NCI-H2171 (cell line): ENCODE data around the gene KMT2C.
"Not testable (repeated sequence)": the region's sequence is repeated elsewhere in the genome, so short reads cannot be mapped to it uniquely, and the experiment has no call there.

Source experiments
- DNase-seq: peaks from one replicate; lab custom pipeline; 2025; lab: John Stamatoyannopoulos, UW

The KMT2C gene

GRCh38 chr7:152355474-152356057, 80.2 kb downstream of the KMT2C start:
- no peak for DNase-seq

GRCh38 chr7:152354061-152354460, 81.7 kb downstream of the KMT2C start:
- DNase-seq, result no peak

- DNase-seq, result not testable (repeated sequence)
These were observed 82.5 kb downstream of the KMT2C start for GRCh38 chr7:152353281-152353680.

GRCh38 chr7:152351747-152352146, 84.1 kb downstream of the KMT2C start:
- not testable (repeated sequence) for DNase-seq

- no peak for DNase-seq
These were observed 84.6 kb downstream of the KMT2C start for GRCh38 chr7:152351168-152351567.

- no peak for DNase-seq
These were observed 87.9 kb downstream of the KMT2C start for GRCh38 chr7:152347888-152348287.

GRCh38 chr7:152344253-152344652, 91.5 kb downstream of the KMT2C start:
- no peak for DNase-seq

GRCh38 chr7:152342796-152343195, 93.0 kb downstream of the KMT2C start:
- DNase-seq, result no peak

GRCh38 chr7:152341914-152342236, 93.9 kb downstream of the KMT2C start:
- no peak for DNase-seq

GRCh38 chr7:152341039-152341913, 94.5 kb downstream of the KMT2C start:
- DNase-seq, result no peak

- DNase-seq, result no peak
These were observed 95.6 kb downstream of the KMT2C start for GRCh38 chr7:152340161-152340560.

- no peak for DNase-seq
These were observed 97.2 kb downstream of the KMT2C start for GRCh38 chr7:152338561-152338960.

GRCh38 chr7:152336754-152337368, 98.9 kb downstream of the KMT2C start:
- no peak for DNase-seq

GRCh38 chr7:152335900-152336571, 99.8 kb downstream of the KMT2C start:
- DNase-seq, result no peak

- DNase-seq, result no peak
These were observed 102.7 kb downstream of the KMT2C start for GRCh38 chr7:152333134-152333533.

- no peak for DNase-seq
These were observed 105.0 kb downstream of the KMT2C start for GRCh38 chr7:152330827-152331226.

- DNase-seq, result no peak
These were observed 106.3 kb downstream of the KMT2C start for GRCh38 chr7:152329469-152329868.

- DNase-seq, result no peak
These were observed 107.6 kb downstream of the KMT2C start for GRCh38 chr7:152328234-152328633.

- DNase-seq, result no peak
These were observed 120.0 kb downstream of the KMT2C start for GRCh38 chr7:152315845-152316244.

- peak; percentile 91 for DNase-seq
These were observed 121.8 kb downstream of the KMT2C start for GRCh38 chr7:152313831-152314604.

GRCh38 chr7:152313217-152313616, 122.6 kb downstream of the KMT2C start:
- no peak for DNase-seq

- DNase-seq, result no peak
These were observed 123.5 kb downstream of the KMT2C start for GRCh38 chr7:152312316-152312715.
